GM19467 (cell line): ENCODE measurements around the gene TEX261.
"Not testable (repeated sequence)": the region's sequence is repeated elsewhere in the genome, so short reads cannot be mapped to it uniquely, and the experiment has no call there.

ENCODE experiments used
- ATAC-seq: cut with Tn5 transposase; IDR thresholded peaks from one replicate; pipeline ENCODE4 v1.9.1; 2021; ENCODE audit warnings: mild to moderate bottlenecking, moderate library complexity; ENCODE audit not compliant: unreplicated experiment

Gene TEX261

GRCh38 chr2:70994699-70995425, at the start of gene TEX261:
TEX261 (minus strand) TSS chr2:70994873; CDS start chr2:70994757, 116 bp downstream.
- peak; percentile 95 for ATAC-seq

DNA sequence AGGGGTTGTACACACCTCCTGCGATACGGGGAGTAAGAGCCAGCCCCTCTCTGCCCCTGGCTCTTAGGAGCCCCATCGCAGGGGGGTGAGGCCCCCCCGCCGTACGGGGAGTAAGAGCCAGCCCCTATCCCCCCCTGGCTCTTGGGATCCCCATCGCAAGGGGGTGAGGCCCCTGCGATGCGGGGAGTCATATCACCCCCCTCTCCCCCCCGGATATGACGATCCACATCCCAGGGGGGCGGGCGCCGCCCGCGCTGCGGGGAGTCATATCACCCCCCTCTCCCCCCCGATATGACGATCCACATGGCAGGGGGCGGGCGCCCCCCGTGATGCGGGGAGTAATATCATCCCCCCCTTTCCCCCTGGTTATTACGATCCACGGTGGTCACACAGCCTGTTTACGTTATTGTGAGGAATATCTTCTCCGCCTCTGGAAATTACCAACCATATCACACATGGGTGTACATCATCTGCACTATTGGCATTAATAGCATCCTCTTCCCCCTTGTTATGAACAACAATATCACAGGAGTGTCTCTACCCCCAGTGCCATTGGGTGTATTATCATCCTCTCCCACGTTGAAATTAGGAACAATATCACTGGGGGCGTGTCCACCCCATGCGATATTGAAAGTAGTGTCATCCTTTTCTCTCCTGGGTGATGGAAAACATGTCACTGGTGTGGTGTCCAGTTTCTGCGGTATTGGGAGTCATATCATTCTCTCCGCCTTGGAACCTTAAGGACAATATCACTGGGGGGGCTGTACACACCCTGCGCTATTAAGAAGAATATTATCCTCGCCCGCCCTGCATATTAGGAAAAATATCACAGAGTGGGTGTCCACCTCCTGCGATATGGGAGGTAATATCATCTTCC, 49.1 kb upstream of the TEX261 start:
- ATAC-seq = no peak

DNA sequence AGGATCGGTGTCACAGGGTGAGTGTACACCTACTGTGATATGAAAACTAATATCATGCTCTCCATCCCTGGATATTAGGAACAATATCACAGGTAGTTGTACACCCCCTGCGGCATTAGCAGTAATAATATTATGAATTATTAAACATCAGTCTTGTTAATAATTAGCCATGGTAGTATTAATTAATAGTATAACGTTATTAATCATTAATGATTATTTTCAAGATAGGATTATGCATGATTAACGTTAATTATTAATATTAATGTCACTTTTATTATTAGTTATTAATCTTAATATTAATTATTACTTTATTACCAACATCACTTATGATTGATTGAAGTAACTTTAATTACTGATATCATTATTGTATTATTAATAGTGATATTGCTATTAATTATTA, 47.6 kb upstream of the TEX261 start:
- ATAC-seq = no peak

DNA sequence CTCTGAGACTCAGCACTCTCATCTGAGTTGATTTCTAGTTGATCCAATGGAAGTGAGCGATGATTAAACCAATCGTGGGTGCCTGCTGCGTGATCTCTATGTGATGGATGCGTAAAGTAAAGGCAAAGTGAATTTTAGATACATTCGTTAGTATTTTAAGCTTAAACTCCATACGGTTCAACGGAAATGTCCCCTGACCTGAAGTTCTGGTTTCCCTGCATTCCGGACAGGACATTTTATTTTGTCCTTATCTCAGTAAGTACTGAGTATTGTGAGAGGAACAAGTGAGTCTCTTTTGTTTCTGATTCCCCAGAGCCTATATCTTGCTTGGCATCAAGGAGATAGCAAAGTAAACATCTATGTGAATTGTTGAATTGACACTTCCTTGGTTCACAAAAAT, 41.6 kb upstream of the TEX261 start:
- ATAC-seq = not testable (repeated sequence)

GRCh38 chr2:71023553-71024243, 29.0 kb upstream of the TEX261 start:
- not testable (repeated sequence) for ATAC-seq

GRCh38 chr2:71021394-71021793, 26.7 kb upstream of the TEX261 start:
- not testable (repeated sequence) for ATAC-seq

- ATAC-seq = not testable (repeated sequence)
These were observed 25.3 kb upstream of the TEX261 start for GRCh38 chr2:71019989-71020388.

- ATAC-seq = no peak
These were observed 24.0 kb upstream of the TEX261 start for GRCh38 chr2:71018625-71019024.

- ATAC-seq = not testable (repeated sequence)
These were observed 17.1 kb upstream of the TEX261 start for GRCh38 chr2:71011786-71012185.

- no peak for ATAC-seq
These were observed 13.7 kb upstream of the TEX261 start for GRCh38 chr2:71008342-71008741.

DNA sequence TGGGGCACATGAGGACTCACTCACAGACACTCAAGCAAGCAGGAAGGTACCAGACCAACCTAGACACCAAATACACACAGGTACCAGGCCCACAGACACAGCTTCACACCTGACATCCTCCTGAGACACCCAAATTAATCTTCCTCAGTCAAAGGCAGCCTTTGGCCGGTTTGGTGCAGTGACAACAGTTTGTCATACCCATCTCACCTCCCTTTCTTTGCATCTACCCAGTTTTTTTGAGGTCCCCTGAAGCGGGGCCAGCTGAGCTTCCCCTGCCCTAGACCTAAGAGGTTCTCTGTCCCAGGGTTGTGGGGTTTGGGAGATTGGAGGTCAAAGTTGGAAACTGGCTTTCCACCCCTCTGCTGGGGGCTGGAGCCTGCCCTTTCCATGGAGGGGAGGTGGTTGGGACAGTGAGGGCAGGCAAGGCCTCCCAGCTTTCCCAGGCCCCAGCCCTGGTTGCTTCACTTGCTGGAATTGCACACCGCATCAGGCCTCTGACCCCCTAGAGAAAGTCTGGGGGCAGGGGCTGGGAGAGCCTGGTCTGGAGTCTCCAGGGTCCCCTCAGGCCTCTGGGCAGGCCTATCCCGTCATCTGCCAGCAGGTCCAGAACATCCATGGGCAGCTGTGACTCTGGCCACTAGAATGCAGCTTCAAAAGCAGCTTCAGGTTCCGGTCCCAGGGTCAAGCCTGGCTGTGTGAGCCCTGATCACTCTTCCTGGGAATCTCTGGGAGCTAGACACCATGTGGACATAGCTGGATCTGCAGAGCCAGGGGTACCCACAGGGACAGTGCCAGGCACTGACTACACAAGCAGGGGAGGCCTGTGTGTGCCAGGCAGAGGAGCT, 12.5 kb upstream of the TEX261 start:
- ATAC-seq = no peak

- ATAC-seq = no peak
These were observed 11.7 kb upstream of the TEX261 start for GRCh38 chr2:71006323-71006722.

GRCh38 chr2:71005271-71006202, 10.9 kb upstream of the TEX261 start:
- no peak for ATAC-seq

DNA sequence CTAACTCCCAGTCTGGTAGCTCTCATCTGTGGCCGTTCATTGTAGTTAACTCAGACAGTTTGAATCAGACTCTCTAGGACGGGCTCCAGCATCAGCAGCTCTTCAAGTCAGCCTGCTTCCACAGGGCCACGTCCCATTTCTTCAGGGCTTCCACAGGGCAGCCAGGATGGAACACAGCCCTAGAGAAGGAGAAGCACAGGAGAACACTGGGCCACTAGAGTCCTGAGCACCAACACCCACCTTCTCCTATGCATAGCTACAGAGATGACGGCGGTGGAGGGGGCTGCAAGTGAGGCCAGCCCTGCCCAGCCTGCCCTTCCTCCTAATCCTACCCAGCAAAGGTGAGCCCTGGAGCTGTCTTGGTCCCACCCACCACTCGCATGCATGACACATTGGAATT, 10.2 kb upstream of the TEX261 start:
- ATAC-seq = no peak

GRCh38 chr2:71003966-71004755, 9.5 kb upstream of the TEX261 start:
- no peak for ATAC-seq

- ATAC-seq = no peak
These were observed 8.7 kb upstream of the TEX261 start for GRCh38 chr2:71003396-71003795.

DNA sequence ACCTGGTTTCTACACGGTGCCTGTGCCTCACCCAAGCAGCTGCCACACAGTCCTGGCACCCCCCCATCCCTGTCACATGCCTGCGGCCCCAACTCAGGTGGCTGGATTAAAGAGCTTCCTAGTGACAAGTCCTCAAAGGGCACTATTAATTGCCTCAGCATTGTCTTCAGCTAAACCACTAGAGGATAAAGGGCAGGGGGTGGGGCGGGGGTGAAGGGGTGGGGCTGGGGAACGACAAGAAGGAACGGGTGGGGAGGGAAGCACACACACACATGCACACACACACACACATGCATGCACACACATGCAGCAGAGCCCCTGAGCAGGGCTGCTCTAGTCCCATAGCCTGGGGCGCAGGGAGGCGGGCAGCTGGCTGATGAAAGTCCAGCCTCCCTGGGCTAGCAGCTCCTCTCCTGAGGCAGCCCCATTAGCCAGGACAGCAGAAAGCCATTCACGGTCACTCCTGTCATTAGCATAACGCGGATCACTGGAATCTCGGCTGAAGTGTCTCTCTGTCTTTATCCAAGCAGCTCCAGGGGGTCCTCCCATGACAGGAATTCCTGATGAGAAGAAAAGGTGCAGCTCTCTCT, 7.4 kb upstream of the TEX261 start:
- ATAC-seq = no peak

GRCh38 chr2:71001592-71001927, 6.9 kb upstream of the TEX261 start:
- ATAC-seq = no peak
